WTC11 (cell line): ENCODE data around the gene TRIM41. TPM values are rescaled to one million over a fixed set of nuclear protein-coding genes. Genes with fewer than 3 reads are reported as not detected.

Source experiments
- CBFB ChIP-seq: sonication (generic); formaldehyde crosslinking; IDR thresholded peaks from 2 replicates; pipeline ENCODE4 v1.8.1; 2022; ENCODE audit warnings: mild to moderate bottlenecking, low read depth, missing genetic modification reagents
- CREM ChIP-seq: sonication (generic); formaldehyde crosslinking; IDR thresholded peaks from 2 replicates; pipeline ENCODE4 v1.8.1; 2022; ENCODE audit warnings: mild to moderate bottlenecking, missing genetic modification reagents, moderate library complexity
- ESRRA ChIP-seq: sonication (generic); formaldehyde crosslinking; IDR thresholded peaks from 2 replicates; pipeline ENCODE4 v1.8.1; 2022; ENCODE audit warnings: mild to moderate bottlenecking, missing genetic modification reagents, borderline replicate concordance
- ETV6 ChIP-seq: sonication (generic); formaldehyde crosslinking; IDR thresholded peaks from 2 replicates; pipeline ENCODE4 v1.8.1; 2022; ENCODE audit warnings: mild to moderate bottlenecking, missing genetic modification reagents
- FOXP1 ChIP-seq: sonication (generic); formaldehyde crosslinking; IDR thresholded peaks from 2 replicates; pipeline ENCODE4 v1.8.0; 2022; ENCODE audit warnings: missing genetic modification reagents, mild to moderate bottlenecking, moderate library complexity, borderline replicate concordance
- FOXP4 ChIP-seq: sonication (generic); formaldehyde crosslinking; IDR thresholded peaks from 2 replicates; pipeline ENCODE4 v1.8.0; 2022; ENCODE audit warnings: mild to moderate bottlenecking, missing genetic modification reagents
- GABPB1 ChIP-seq: sonication (generic); formaldehyde crosslinking; IDR thresholded peaks from 2 replicates; pipeline ENCODE4 v1.8.1; 2023; ENCODE audit warnings: mild to moderate bottlenecking, missing genetic modification reagents
- GRHL2 ChIP-seq: fragments of 250-450 bp; sonication (Bioruptor Pico); IDR thresholded peaks from 2 replicates; pipeline ENCODE4 v1.8.0; 2022; ENCODE audit warnings: mild to moderate bottlenecking, moderate library complexity; ENCODE audit not compliant: insufficient replicate concordance, severe bottlenecking
- GTF2I ChIP-seq: fragments of 250-450 bp; sonication (Bioruptor Pico); conservative IDR thresholded peaks from 2 replicates; pipeline ENCODE4 v1.4.0; 2021; ENCODE audit warnings: mild to moderate bottlenecking
- MYBL2 ChIP-seq: sonication (generic); formaldehyde crosslinking; IDR thresholded peaks from 2 replicates; pipeline ENCODE4 v1.8.1; 2023; ENCODE audit warnings: mild to moderate bottlenecking, moderate library complexity, missing genetic modification reagents
- NR3C1 ChIP-seq: sonication (generic); formaldehyde crosslinking; conservative IDR thresholded peaks from 2 replicates; pipeline ENCODE4 v1.8.1; 2023; ENCODE audit warnings: low read depth, mild to moderate bottlenecking, missing genetic modification reagents
- RELA ChIP-seq: sonication (generic); formaldehyde crosslinking; IDR thresholded peaks from 2 replicates; pipeline ENCODE4 v1.8.1; 2022; ENCODE audit warnings: missing genetic modification reagents, mild to moderate bottlenecking, borderline replicate concordance
- SMAD3 ChIP-seq: sonication (generic); formaldehyde crosslinking; IDR thresholded peaks from 2 replicates; pipeline ENCODE4 v1.8.0; 2022; ENCODE audit warnings: missing genetic modification reagents, mild to moderate bottlenecking, borderline replicate concordance
- SMAD4 ChIP-seq: sonication (generic); formaldehyde crosslinking; IDR thresholded peaks from 2 replicates; pipeline ENCODE4 v1.8.0; 2022; ENCODE audit warnings: mild to moderate bottlenecking, missing genetic modification reagents
- SOX15 ChIP-seq: fragments of 250-450 bp; sonication (Bioruptor Pico); IDR thresholded peaks from 2 replicates; pipeline ENCODE4 v1.9.0; 2021; ENCODE audit warnings: mild to moderate bottlenecking
- TEAD1 ChIP-seq: sonication (generic); formaldehyde crosslinking; IDR thresholded peaks from 2 replicates; pipeline ENCODE4 v1.8.0; 2022; ENCODE audit warnings: mild to moderate bottlenecking, missing genetic modification reagents
- ZNF138 ChIP-seq: sonication (generic); formaldehyde crosslinking; conservative IDR thresholded peaks from 2 replicates; pipeline ENCODE4 v1.8.1; 2022; ENCODE audit warnings: mild to moderate bottlenecking, moderate library complexity, missing genetic modification reagents
- ZNF512 ChIP-seq: sonication (generic); formaldehyde crosslinking; IDR thresholded peaks from 2 replicates; pipeline ENCODE4 v1.8.1; 2022; ENCODE audit warnings: missing genetic modification reagents, borderline replicate concordance
- ZNF671 ChIP-seq: fragments of 250-450 bp; sonication (Bioruptor Pico); IDR thresholded peaks from 2 replicates; pipeline ENCODE4 v1.8.0; 2021; ENCODE audit warnings: mild to moderate bottlenecking
- ZSCAN18 ChIP-seq: fragments of 250-450 bp; sonication (Bioruptor Pico); IDR thresholded peaks from 2 replicates; pipeline ENCODE4 v2.1.2; 2022; ENCODE audit warnings: mild to moderate bottlenecking, moderate library complexity
- total RNA-seq: library from RNA; stranded (reverse); gene quantifications from 3 replicates; pipeline ENCODE4 v1.2.3, GENCODE V29; 2021
- TF ChIP-seq, protein P1 (sequence below): fragments of 200-600 bp; IDR thresholded peaks from 2 replicates; pipeline ENCODE4 v1.8.0; 2022; ENCODE audit warnings: antibody characterized with exemption
- TF ChIP-seq, protein P2 (sequence below): sonication (generic); formaldehyde crosslinking; IDR thresholded peaks from 2 replicates; pipeline ENCODE4 v1.8.1; 2022; ENCODE audit warnings: low read depth, mild to moderate bottlenecking, moderate library complexity, missing genetic modification reagents, borderline replicate concordance
- TF ChIP-seq, protein P3 (sequence below): sonication (generic); formaldehyde crosslinking; conservative IDR thresholded peaks from 2 replicates; pipeline ENCODE4 v1.8.1; 2023; ENCODE audit warnings: mild to moderate bottlenecking, low read depth, missing genetic modification reagents, moderate library complexity

Gene TRIM41
- total RNA-seq, 1 experiment from 2014 or later = 33.5 TPM

- no peak for TF ChIP-seq SMAD3 (CRISPR knock-in tag)
- peak; percentile 65 for TF ChIP-seq TEAD1 (CRISPR knock-in tag)
- peak; percentile 69; the same call in 1 of the 2 replicates for TF ChIP-seq FOXP1 (CRISPR knock-in tag)
- no peak for TF ChIP-seq ZNF512
- TF ChIP-seq ESRRA (CRISPR knock-in tag) = peak; percentile 79; the same call in 1 of the 2 replicates
- TF ChIP-seq, protein P1, sequence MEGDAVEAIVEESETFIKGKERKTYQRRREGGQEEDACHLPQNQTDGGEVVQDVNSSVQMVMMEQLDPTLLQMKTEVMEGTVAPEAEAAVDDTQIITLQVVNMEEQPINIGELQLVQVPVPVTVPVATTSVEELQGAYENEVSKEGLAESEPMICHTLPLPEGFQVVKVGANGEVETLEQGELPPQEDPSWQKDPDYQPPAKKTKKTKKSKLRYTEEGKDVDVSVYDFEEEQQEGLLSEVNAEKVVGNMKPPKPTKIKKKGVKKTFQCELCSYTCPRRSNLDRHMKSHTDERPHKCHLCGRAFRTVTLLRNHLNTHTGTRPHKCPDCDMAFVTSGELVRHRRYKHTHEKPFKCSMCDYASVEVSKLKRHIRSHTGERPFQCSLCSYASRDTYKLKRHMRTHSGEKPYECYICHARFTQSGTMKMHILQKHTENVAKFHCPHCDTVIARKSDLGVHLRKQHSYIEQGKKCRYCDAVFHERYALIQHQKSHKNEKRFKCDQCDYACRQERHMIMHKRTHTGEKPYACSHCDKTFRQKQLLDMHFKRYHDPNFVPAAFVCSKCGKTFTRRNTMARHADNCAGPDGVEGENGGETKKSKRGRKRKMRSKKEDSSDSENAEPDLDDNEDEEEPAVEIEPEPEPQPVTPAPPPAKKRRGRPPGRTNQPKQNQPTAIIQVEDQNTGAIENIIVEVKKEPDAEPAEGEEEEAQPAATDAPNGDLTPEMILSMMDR = no peak
- peak; percentile 81 for TF ChIP-seq CREM (CRISPR knock-in tag)
- peak; percentile 76 for TF ChIP-seq GABPB1 (CRISPR knock-in tag)
- TF ChIP-seq ZSCAN18 (CRISPR knock-in tag) = no peak
- TF ChIP-seq ZNF138 (CRISPR knock-in tag) = no peak; the same call in 1 of the 2 replicates
- 0 out of 2 replicates have a peak, but pooled peaks have one; percentile 66 for TF ChIP-seq NR3C1 (CRISPR knock-in tag)
- no peak for TF ChIP-seq SMAD4 (CRISPR knock-in tag)
- no peak; the same call in none of the 2 replicates for TF ChIP-seq ETV6 (CRISPR knock-in tag)
- no peak for TF ChIP-seq GTF2I (CRISPR knock-in tag)
- no peak for TF ChIP-seq GRHL2 (CRISPR knock-in tag)
- TF ChIP-seq SOX15 (CRISPR knock-in tag) = no peak
- 0 out of 2 replicates have a peak, but pooled peaks have one; percentile 29 for TF ChIP-seq CBFB (CRISPR knock-in tag)
- no peak for TF ChIP-seq ZNF671 (CRISPR knock-in tag)
- peak; percentile 87; the same call in 1 of the 2 replicates for TF ChIP-seq RELA (CRISPR knock-in tag)
- TF ChIP-seq, protein P2, sequence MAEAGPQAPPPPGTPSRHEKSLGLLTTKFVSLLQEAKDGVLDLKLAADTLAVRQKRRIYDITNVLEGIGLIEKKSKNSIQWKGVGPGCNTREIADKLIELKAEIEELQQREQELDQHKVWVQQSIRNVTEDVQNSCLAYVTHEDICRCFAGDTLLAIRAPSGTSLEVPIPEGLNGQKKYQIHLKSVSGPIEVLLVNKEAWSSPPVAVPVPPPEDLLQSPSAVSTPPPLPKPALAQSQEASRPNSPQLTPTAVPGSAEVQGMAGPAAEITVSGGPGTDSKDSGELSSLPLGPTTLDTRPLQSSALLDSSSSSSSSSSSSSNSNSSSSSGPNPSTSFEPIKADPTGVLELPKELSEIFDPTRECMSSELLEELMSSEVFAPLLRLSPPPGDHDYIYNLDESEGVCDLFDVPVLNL = no peak
- peak; percentile 88 for TF ChIP-seq MYBL2 (CRISPR knock-in tag)
- peak; percentile 32; the same call in 1 of the 2 replicates for TF ChIP-seq FOXP4 (CRISPR knock-in tag)
- TF ChIP-seq, protein P3, sequence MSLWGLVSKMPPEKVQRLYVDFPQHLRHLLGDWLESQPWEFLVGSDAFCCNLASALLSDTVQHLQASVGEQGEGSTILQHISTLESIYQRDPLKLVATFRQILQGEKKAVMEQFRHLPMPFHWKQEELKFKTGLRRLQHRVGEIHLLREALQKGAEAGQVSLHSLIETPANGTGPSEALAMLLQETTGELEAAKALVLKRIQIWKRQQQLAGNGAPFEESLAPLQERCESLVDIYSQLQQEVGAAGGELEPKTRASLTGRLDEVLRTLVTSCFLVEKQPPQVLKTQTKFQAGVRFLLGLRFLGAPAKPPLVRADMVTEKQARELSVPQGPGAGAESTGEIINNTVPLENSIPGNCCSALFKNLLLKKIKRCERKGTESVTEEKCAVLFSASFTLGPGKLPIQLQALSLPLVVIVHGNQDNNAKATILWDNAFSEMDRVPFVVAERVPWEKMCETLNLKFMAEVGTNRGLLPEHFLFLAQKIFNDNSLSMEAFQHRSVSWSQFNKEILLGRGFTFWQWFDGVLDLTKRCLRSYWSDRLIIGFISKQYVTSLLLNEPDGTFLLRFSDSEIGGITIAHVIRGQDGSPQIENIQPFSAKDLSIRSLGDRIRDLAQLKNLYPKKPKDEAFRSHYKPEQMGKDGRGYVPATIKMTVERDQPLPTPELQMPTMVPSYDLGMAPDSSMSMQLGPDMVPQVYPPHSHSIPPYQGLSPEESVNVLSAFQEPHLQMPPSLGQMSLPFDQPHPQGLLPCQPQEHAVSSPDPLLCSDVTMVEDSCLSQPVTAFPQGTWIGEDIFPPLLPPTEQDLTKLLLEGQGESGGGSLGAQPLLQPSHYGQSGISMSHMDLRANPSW (CRISPR knock-in tag) = no peak
Measured at GRCh38 chr5:181191526-181192336, 31.4 kb upstream of the TRIM41 start (continued).
